ENCODE measurements around the gene NFIC.

- no peak for TF ChIP-seq EZH2 (IDR thresholded peaks at IDR 0.05; ENCODE audit: insufficient read depth, low read length)
- TF ChIP-seq CTCF (IDR thresholded peaks at IDR 0.05; ENCODE audit: insufficient read depth, low read depth, low read length): no peak
Observed at GRCh38 chr19:3382460-3383100, 16.2 kb downstream of the NFIC start.

Data from astrocyte (in vitro differentiated cells and primary cell).